ENCODE measurements around the gene NMBR. TPM values are rescaled to one million over a fixed set of nuclear protein-coding genes. Genes with fewer than 3 reads are reported as not detected.

NMBR gene
- total and polyA plus RNA-seq, 2 of the 8 experiments (the other 6 are each of a cell fraction or from before 2014, with no cell fraction given): 0.08 TPM; not detected in 1

- TF ChIP-seq ATF3 (IDR thresholded peaks at IDR 0.05; ENCODE audit: insufficient read depth, low read depth, low read length): no peak
- no peak for TF ChIP-seq EZH2 (IDR thresholded peaks at IDR 0.05; ENCODE audit: low read depth, low read length, severe bottlenecking)
- no peak for TF ChIP-seq PHF8 (conservative IDR thresholded peaks at IDR 0.05; ENCODE audit: low read depth, low read length)
- no peak for TF ChIP-seq YY1 (IDR thresholded peaks at IDR 0.05; ENCODE audit: low read depth, low read length)
Measured at GRCh38 chr6:142055219-142055618, 91.7 kb downstream of the NMBR start (continued).

Measured in H1 (cell line).